Right lobe of liver (tissue), 6 donors: ENCODE results near the gene PRSS12. TPM values are rescaled to one million over a fixed set of nuclear protein-coding genes. Genes with fewer than 3 reads are reported as not detected.

Source experiments
- ATAC-seq, 4 donors: fragments of 200-7000 bp; cut with Tn5 transposase; one replicate each; pipeline ENCODE4 v1.9.1; 2020; ENCODE audit warnings: mild to moderate bottlenecking in 4 of 4, moderate library complexity in 4 of 4
- DNase-seq, 3 donors: peaks; one replicate each; pipeline ENCODE4 v3.0.0-alpha.2; 2020
- H3K27ac ChIP-seq, 3 donors: fragments of 200-600 bp; one replicate each; pipeline ENCODE4 v1.8.0; 2022
- H3K27me3 ChIP-seq, 2 donors: fragments of 200-600 bp; one replicate each; pipeline ENCODE4 v1.8.0; 2022
- H3K36me3 ChIP-seq, 4 donors: fragments of 200-600 bp; sonication (generic) in 1 of 4; one replicate each; pipeline versions ENCODE4 v1.5.1 to v1.8.0; 2017 to 2022; ENCODE audit warnings: control low read depth in 1 of 4
- H3K4me1 ChIP-seq, 4 donors: fragments of 200-600 bp; sonication (generic) in 1 of 4; one replicate each; pipeline versions ENCODE4 v1.5.1 to v1.8.0; 2017 to 2022; ENCODE audit warnings: control low read depth in 1 of 4
- H3K4me3 ChIP-seq, 3 donors: fragments of 200-600 bp; one replicate each; pipeline ENCODE4 v1.8.0; 2022
- H3K9me3 ChIP-seq, 4 donors: fragments of 200-600 bp; sonication (generic) in 1 of 4; one replicate each; pipeline versions ENCODE4 v1.5.1 to v1.8.0; 2017 to 2022; ENCODE audit warnings: control low read depth in 1 of 4
- POLR2A ChIP-seq: fragments of 450-650 bp; IDR thresholded peaks from one replicate; pipeline ENCODE4 v1.6.1; 2017; ENCODE audit warnings: antibody characterized with exemption, mild to moderate bottlenecking
- WGBS: methylation state at CpG from one replicate; pipeline ENCODE4 v1.1.6; 2018; ENCODE audit warnings: low coverage, low lambda C conversion rate; ENCODE audit not compliant: insufficient coverage; ENCODE audit errors: missing lambda C conversion rate; 5-methylcytosine and 5-hydroxymethylcytosine counted together
- intact Hi-C, 2 donors: fragments of 100-400 bp; cut with DNase I; formaldehyde crosslinking; loops; one replicate each; pipeline versions ENCODE4 v1.11.2 to v1.14.1; 2022
- total RNA-seq, 6 experiments: library from RNA; depleted of rRNA in 2 of 6; stranded (reverse); fragments of >200 nt in 2 of 6; fragmentation: NEBNext Ultra II Directional in 3 of 6; extraction: Animal tissue kit (Norgen Biotek cat#: 25700) in 3 of 6; gene quantifications; one replicate each; pipeline versions ENCODE4 v1.1.0 to v1.2.4, GENCODE V29; 2016 to 2023
- TF ChIP-seq, protein P1 (sequence below), 4 donors: fragments of 200-600 bp in 3 of 4; fragments of 450-650 bp in 1 of 4; IDR thresholded peaks; one replicate each; pipeline versions ENCODE4 v1.5.1 to v1.8.0; 2016 to 2022; ENCODE audit warnings: antibody characterized with exemption in 4 of 4, mild to moderate bottlenecking in 2 of 4
- donor health status: DM: no; HTN: yes; CAD: no.
- donor health status: DM: no; HTN: no; CAD: no.
- donor health status: DM: no; HTN: no; CAD: no.
- donor health status: DM: no; HTN: yes; CAD: no.
- donor health status: DM: no; HTN: yes; CAD: no.

PRSS12 gene
- total RNA-seq, 6 experiments from 2014 or later = 0.12 to 1.4 (median 0.74) TPM

DNA sequence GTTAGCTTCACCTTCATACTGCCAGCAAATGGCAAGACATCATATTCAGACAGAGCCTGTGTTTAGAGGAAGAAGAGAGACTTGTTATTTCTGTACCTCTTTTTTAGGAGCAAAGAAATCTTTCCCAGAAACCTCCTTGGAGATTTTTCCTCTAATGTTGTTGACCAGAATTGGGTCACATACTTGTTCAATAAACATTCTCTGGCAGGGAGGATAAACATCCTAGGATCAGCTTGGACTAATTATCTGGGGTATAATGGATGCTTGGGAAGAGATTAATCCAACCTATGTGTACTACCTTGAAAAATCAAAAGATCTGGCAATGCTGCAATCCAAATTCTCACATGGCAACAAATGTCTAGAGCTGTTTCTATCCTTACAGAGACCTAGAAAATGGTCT lies 8.4 kb upstream of the PRSS12 start:
- H3K9me3 ChIP-seq = no peaks in the 10 kb centered on the region
- TF ChIP-seq, protein P1, sequence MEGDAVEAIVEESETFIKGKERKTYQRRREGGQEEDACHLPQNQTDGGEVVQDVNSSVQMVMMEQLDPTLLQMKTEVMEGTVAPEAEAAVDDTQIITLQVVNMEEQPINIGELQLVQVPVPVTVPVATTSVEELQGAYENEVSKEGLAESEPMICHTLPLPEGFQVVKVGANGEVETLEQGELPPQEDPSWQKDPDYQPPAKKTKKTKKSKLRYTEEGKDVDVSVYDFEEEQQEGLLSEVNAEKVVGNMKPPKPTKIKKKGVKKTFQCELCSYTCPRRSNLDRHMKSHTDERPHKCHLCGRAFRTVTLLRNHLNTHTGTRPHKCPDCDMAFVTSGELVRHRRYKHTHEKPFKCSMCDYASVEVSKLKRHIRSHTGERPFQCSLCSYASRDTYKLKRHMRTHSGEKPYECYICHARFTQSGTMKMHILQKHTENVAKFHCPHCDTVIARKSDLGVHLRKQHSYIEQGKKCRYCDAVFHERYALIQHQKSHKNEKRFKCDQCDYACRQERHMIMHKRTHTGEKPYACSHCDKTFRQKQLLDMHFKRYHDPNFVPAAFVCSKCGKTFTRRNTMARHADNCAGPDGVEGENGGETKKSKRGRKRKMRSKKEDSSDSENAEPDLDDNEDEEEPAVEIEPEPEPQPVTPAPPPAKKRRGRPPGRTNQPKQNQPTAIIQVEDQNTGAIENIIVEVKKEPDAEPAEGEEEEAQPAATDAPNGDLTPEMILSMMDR (IDR thresholded peaks at IDR 0.05) = no peak
- TF ChIP-seq POLR2A = no peak
- no peaks in the 10 kb centered on the region for H3K36me3 ChIP-seq
- DNase-seq (no peak), ATAC-seq (no peak)
- no peaks in the 10 kb centered on the region for H3K4me1 ChIP-seq
- no peak overlapping the region for H3K4me3 ChIP-seq
- H3K27ac ChIP-seq = no peak overlapping the region
- intact Hi-C loops = no loop called here
- H3K27me3 ChIP-seq = no peaks in the 10 kb centered on the region

DNA sequence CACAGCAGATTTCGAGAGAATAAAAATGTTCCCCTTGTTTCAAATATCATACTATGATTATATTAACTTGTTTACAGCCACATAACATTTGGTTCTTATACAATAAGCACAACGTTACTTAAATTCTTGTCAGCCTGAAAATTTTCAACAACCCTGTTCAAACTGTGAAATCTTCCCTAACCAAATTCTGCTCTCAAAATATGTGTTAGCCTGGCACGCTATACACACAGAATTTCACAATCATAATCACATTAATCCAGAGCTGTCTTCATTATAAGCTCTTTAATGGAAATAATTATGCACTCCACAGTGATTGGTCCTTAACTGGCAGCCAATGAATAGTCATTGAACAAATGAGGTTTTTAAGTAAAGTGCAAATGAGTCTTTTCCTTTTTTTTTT lies 7.3 kb upstream of the PRSS12 start:
- no peak overlapping the region for H3K4me3 ChIP-seq
- TF ChIP-seq, protein P1 (IDR thresholded peaks at IDR 0.05) = no peak
- no peak for TF ChIP-seq POLR2A
- ATAC-seq (no peak), DNase-seq (no peak)
- H3K27ac ChIP-seq = no peak overlapping the region
- intact Hi-C loops = no loop called here
- no peaks in the 10 kb centered on the region for H3K27me3 ChIP-seq
- H3K36me3 ChIP-seq = no peaks in the 10 kb centered on the region
- WGBS = 59% methylated on average over 3 of the region's 3 CpGs
- no peaks in the 10 kb centered on the region for H3K9me3 ChIP-seq
- H3K4me1 ChIP-seq = no peaks in the 10 kb centered on the region

DNA sequence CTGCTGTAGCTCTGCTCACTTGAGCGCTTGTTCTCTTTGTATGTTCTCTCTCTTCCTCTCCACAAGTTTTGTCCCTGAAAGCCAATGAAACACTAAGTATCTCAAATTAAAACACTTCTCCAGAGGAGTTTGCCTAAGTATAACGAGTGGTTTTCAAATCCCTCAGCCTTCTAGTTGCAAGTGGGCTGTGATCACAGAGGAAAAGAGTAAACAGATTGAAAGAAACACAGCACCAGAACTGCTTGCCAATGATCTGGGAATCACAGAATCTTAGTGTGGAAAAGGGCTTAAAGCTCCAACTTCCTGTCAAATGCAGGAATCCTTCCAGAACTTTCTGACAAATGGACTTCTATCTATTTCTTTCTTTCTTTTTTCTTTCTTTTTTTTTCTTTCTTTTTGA lies 4.8 kb upstream of the PRSS12 start:
- ATAC-seq = no peak

DNA sequence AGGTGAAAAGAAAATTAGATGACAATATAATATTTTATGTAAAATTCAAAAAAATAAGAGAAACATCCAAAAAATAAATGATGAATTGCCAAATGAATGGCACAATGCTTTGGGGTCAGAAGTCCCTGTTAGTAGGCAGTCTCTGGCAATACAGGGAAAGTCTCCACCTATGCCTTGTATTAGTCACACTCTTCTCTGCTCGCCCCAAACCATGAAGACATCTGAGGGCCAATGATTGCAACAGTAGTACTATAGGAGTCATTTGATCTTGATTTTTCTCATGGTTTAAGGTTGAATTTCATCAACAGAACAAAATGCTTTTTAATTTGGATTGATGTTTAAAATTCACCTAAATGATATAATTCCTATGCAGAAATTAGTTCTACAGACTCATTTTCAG lies 3.9 kb upstream of the PRSS12 start:
- Histone ChIP-seq H3K27ac (no peak overlapping the region), H3K27me3 (peaks cover 0 to 4% of the 10 kb centered on the region in 2 donors), H3K4me1 (peaks cover 0 to 15% (median 3%) of the 10 kb centered on the region in 4 donors), H3K9me3 (no peaks in the 10 kb centered on the region), H3K4me3 (no peak overlapping the region), H3K36me3 (no peaks in the 10 kb centered on the region)
- TF ChIP-seq POLR2A = no peak
- TF ChIP-seq, protein P1 (IDR thresholded peaks at IDR 0.05) = no peak
- WGBS = 55% methylated on average over 1 of the region's 1 CpG
- DNase-seq (no peak), ATAC-seq (no peak)
- intact Hi-C loops = loop anchor here in 1 of 2 donors (10.0 kb wide), 1 partner anchor 72 kb away; no protein-coding TSS in a partner anchor

More for the DNA sequence above, 4.8 kb upstream of the PRSS12 start:
- 50% methylated on average over 2 of the region's 2 CpGs for WGBS
- intact Hi-C loops = loop anchor here in 1 of 2 donors (10.0 kb wide), 1 partner anchor 73 kb away; no protein-coding TSS in a partner anchor
- Histone ChIP-seq H3K9me3 (no peaks in the 10 kb centered on the region), H3K36me3 (no peaks in the 10 kb centered on the region), H3K4me1 (peaks cover 0 to 7% (median 3%) of the 10 kb centered on the region in 4 donors), H3K27ac (no peak overlapping the region), H3K27me3 (peaks cover 0 to 4% of the 10 kb centered on the region in 2 donors), H3K4me3 (no peak overlapping the region)
- TF ChIP-seq, protein P1 (IDR thresholded peaks at IDR 0.05) = no peak
- no peak for TF ChIP-seq POLR2A
- DNase-seq = no peak

DNA sequence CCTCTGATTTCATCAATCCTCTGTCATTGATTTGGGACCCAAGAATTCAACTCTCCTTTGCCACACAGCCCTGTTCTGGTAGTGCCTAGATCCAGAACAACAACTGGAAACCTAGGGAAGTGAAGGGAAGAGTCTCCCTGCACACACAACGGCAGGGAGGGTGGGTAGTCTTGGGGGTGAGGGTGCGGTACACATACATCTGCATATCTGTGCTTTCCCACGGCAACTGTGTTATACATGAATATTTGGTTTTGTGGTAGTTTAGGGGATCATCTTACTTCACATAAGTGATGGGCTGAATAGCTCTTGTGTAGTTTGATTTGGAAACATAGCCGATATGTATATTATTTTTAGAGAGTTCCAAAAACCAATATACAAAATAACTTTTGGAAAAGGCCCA lies 3.3 kb upstream of the PRSS12 start:
- H3K9me3 ChIP-seq = no peaks in the 10 kb centered on the region
- ATAC-seq = no peak

More for the DNA sequence above, 3.3 kb upstream of the PRSS12 start:
- intact Hi-C loops = loop anchor here in 1 of 2 donors (10.0 kb wide), 1 partner anchor 71 kb away; no protein-coding TSS in a partner anchor
- H3K4me3 ChIP-seq = no peak overlapping the region
- no peaks in the 10 kb centered on the region for H3K36me3 ChIP-seq
- no peak overlapping the region for H3K27ac ChIP-seq
- no peak for DNase-seq
- 65% methylated on average over 4 of the region's 4 CpGs for WGBS
- peaks cover 0 to 15% (median 4%) of the 10 kb centered on the region in 4 donors for H3K4me1 ChIP-seq
- H3K27me3 ChIP-seq = peaks cover 0 to 4% of the 10 kb centered on the region in 2 donors
- TF ChIP-seq, protein P1 (IDR thresholded peaks at IDR 0.05) = no peak
- no peak for TF ChIP-seq POLR2A
